Hepatocyte (in vitro differentiated cells): Measurements from ENCODE around the gene SORCS2. TPM values are rescaled to one million over a fixed set of nuclear protein-coding genes. Genes with fewer than 3 reads are reported as not detected.

Source experiments
- DNase-seq: peaks from one replicate; pipeline ENCODE4 v3.0.0-alpha.2; 2016; ENCODE audit warnings: low spot score
- H2AFZ ChIP-seq: fragments of 200-600 bp; sonication (generic); 2 replicates; pipeline ENCODE4 v1.6.0; 2016; ENCODE audit warnings: antibody characterized with exemption, mild to moderate bottlenecking
- H3K27ac ChIP-seq: fragments of 200-600 bp; sonication (generic); 2 replicates; pipeline ENCODE4 v1.5.1; 2016; ENCODE audit warnings: mild to moderate bottlenecking
- H3K27me3 ChIP-seq: fragments of 200-600 bp; sonication (generic); 2 replicates; pipeline ENCODE4 v1.6.1; 2016
- H3K36me3 ChIP-seq: fragments of 200-600 bp; sonication (generic); replicated peaks from 2 replicates; pipeline ENCODE4 v1.5.1; 2016; ENCODE audit warnings: low read depth; ENCODE audit not compliant: insufficient read depth
- H3K4me1 ChIP-seq: fragments of 200-600 bp; sonication (generic); 2 replicates; pipeline ENCODE4 v1.5.1; 2016; ENCODE audit warnings: mild to moderate bottlenecking, moderate library complexity; ENCODE audit not compliant: insufficient read depth
- H3K4me2 ChIP-seq: fragments of 200-600 bp; sonication (generic); 2 replicates; pipeline ENCODE4 v1.6.0; 2016
- H3K4me3 ChIP-seq: fragments of 200-600 bp; sonication (generic); 2 replicates; pipeline ENCODE4 v1.5.1; 2016; ENCODE audit warnings: mild to moderate bottlenecking
- H3K79me2 ChIP-seq: fragments of 200-600 bp; sonication (generic); 2 replicates; pipeline ENCODE4 v1.6.0; 2017; ENCODE audit warnings: mild to moderate bottlenecking
- H3K9me2 ChIP-seq: fragments of 200-600 bp; sonication (generic); replicated peaks from 2 replicates; pipeline ENCODE4 v1.6.0; 2017; ENCODE audit warnings: mild to moderate bottlenecking; ENCODE audit not compliant: insufficient read depth
- H3K9me3 ChIP-seq: fragments of 200-600 bp; sonication (generic); 2 replicates; pipeline ENCODE4 v1.5.1; 2016; ENCODE audit warnings: low read depth, mild to moderate bottlenecking
- H4K20me1 ChIP-seq: fragments of 200-600 bp; sonication (generic); 2 replicates; pipeline ENCODE4 v1.6.0; 2016; ENCODE audit warnings: mild to moderate bottlenecking; ENCODE audit not compliant: insufficient read depth, poor library complexity, severe bottlenecking
- EZH2 ChIP-seq: fragments of 200-600 bp; sonication (generic); IDR thresholded peaks from 2 replicates; pipeline ENCODE4 v1.6.1; 2016; ENCODE audit warnings: antibody characterized with exemption, mild to moderate bottlenecking, borderline replicate concordance
- EZH2phosphoT487 ChIP-seq: fragments of 200-600 bp; sonication (generic); IDR thresholded peaks from one replicate; pipeline ENCODE4 v1.6.1; 2018; ENCODE audit warnings: antibody characterized with exemption, mild to moderate bottlenecking, low read depth, moderate library complexity; ENCODE audit not compliant: unreplicated experiment, severe bottlenecking
- WGBS: methylation state at CpG from one replicate; pipeline ENCODE4 v1.1.6; 2016; ENCODE audit warnings: low lambda C conversion rate; ENCODE audit errors: missing lambda C conversion rate; 5-methylcytosine and 5-hydroxymethylcytosine counted together
- polyA plus RNA-seq: library from polyadenylated mRNA; unstranded; fragments of >200 nt; fragmentation: Nextera tagmentation; extraction: Ambion mirVana; gene quantifications from 2 replicates; pipeline ENCODE4 v1.2.1, GENCODE V29; 2016
- total RNA-seq: library from RNA; depleted of rRNA; stranded (reverse); fragments of >200 nt; gene quantifications from 2 replicates; pipeline ENCODE4 v1.2.3, GENCODE V29; 2014
- TF ChIP-seq, protein P1 (sequence below): fragments of 200-600 bp; sonication (generic); IDR thresholded peaks from 2 replicates; pipeline ENCODE4 v1.5.1; 2016; ENCODE audit warnings: antibody characterized with exemption, mild to moderate bottlenecking; ENCODE audit not compliant: poor library complexity

SORCS2 gene
- total and polyA plus RNA-seq, 2 experiments from 2014 or later = 1.6 to 4.8 TPM

DNA sequence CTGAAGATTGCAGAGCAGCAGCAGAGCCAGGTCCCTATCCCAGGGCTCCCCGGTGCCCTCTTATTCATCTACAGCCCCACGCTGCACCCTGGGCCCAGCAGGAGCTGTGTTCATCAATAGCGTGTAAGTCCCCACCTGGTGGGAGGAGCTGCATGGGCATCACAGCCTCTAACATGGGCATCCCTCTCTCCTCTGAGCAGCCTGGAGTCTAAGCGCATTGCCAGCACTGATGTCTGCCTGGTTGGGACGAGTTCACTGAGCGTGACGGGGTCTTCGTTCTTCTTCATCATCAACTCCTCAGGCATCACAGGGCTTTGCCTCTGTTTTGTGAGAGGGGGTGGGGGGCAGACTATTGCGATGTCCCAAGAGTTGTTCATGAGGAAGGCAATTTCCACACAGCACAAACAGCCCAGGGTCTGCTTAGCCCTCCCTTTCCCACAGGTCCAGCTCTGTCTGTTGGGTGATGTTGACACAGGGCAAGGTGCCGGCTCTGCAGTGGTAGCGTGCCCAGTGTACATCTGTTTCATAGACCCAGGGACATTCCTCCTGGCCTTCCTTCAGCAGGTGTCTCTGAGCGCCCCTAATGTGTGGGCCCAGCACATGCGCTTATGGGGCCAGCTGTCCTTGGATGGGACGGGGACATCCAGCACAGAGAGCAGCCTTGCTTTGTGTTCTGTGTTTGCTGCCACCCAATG lies 85.9 kb downstream of the SORCS2 start:
- no peak overlapping the region for H3K27ac ChIP-seq
- 94% methylated on average over 14 of the region's 14 CpGs for WGBS
- no peaks in the 10 kb centered on the region for H4K20me1 ChIP-seq
- TF ChIP-seq, protein P1, sequence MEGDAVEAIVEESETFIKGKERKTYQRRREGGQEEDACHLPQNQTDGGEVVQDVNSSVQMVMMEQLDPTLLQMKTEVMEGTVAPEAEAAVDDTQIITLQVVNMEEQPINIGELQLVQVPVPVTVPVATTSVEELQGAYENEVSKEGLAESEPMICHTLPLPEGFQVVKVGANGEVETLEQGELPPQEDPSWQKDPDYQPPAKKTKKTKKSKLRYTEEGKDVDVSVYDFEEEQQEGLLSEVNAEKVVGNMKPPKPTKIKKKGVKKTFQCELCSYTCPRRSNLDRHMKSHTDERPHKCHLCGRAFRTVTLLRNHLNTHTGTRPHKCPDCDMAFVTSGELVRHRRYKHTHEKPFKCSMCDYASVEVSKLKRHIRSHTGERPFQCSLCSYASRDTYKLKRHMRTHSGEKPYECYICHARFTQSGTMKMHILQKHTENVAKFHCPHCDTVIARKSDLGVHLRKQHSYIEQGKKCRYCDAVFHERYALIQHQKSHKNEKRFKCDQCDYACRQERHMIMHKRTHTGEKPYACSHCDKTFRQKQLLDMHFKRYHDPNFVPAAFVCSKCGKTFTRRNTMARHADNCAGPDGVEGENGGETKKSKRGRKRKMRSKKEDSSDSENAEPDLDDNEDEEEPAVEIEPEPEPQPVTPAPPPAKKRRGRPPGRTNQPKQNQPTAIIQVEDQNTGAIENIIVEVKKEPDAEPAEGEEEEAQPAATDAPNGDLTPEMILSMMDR = no peak
- no peak for TF ChIP-seq EZH2
- H3K4me3 ChIP-seq = no peak overlapping the region
- no peaks in the 10 kb centered on the region for H3K36me3 ChIP-seq
- no peaks in the 10 kb centered on the region for H3K27me3 ChIP-seq
- no peak overlapping the region for H3K4me2 ChIP-seq
- H3K9me2 ChIP-seq = no peaks in the 10 kb centered on the region
- H3K79me2 ChIP-seq = no peaks in the 10 kb centered on the region
- no peaks in the 10 kb centered on the region for H3K4me1 ChIP-seq
- no peak for DNase-seq
- no peaks in the 10 kb centered on the region for H3K9me3 ChIP-seq
- no peak overlapping the region for H2AFZ ChIP-seq

DNA sequence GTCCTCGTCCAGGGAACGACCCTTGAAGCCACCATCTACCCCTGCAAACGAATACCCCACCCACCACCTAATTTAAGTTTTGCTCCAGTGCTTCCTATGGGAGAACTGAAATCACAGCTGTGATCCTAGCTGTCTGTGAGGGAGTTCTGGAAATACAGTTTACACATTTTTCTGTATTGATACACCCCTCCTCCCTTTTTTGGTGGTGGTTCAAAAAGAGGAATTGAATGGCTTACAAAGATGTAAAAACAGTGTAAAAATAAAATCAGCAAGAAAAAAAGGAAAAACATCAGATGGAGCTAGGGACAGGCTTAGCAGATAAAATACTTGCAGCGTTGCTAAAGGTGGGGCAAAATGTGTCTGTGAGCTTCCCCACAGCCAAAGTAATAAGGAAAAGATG lies 86.6 kb downstream of the SORCS2 start:
- H3K27me3 ChIP-seq = no peaks in the 10 kb centered on the region
- H3K27ac ChIP-seq = no peak overlapping the region
- no peak for DNase-seq
- no peaks in the 10 kb centered on the region for H3K79me2 ChIP-seq
- no peak overlapping the region for H3K4me2 ChIP-seq
- H3K36me3 ChIP-seq = no peaks in the 10 kb centered on the region
- H3K9me2 ChIP-seq = no peaks in the 10 kb centered on the region
- no peaks in the 10 kb centered on the region for H4K20me1 ChIP-seq
- no peaks in the 10 kb centered on the region for H3K4me1 ChIP-seq
- no peaks in the 10 kb centered on the region for H3K9me3 ChIP-seq
- no peak overlapping the region for H3K4me3 ChIP-seq
- TF ChIP-seq EZH2 = no peak
- H2AFZ ChIP-seq = no peak overlapping the region
- 83% methylated on average over 4 of the region's 4 CpGs for WGBS

DNA sequence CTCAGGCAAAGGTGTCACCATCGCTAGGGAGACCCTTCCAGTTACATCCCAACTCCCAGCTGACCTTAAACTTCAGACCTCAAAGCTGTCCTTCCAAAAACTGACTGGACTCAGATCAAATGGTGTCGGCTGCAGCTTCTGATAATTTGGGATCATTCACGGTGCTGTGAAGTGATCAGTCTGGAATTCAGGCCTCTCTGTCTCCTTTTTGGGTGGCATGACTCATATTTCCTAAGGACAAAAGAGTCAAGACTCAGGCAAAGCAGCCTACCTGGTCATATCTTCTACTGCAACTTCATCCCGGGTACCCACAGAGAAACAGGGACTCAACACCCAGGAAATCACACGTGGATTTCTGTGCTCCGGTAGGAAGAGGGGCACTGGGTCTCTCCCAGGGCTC lies 87.6 kb downstream of the SORCS2 start:
- H3K9me2 ChIP-seq = no peaks in the 10 kb centered on the region
- no peak overlapping the region for H3K27ac ChIP-seq
- 78% methylated on average over 6 of the region's 6 CpGs for WGBS
- no peak overlapping the region for H3K4me2 ChIP-seq
- H3K9me3 ChIP-seq = no peaks in the 10 kb centered on the region
- no peaks in the 10 kb centered on the region for H3K36me3 ChIP-seq
- H3K4me3 ChIP-seq = no peak overlapping the region
- no peak for TF ChIP-seq EZH2phosphoT487
- TF ChIP-seq, protein P1 = no peak
- TF ChIP-seq EZH2 = no peak
- no peaks in the 10 kb centered on the region for H4K20me1 ChIP-seq
- H3K79me2 ChIP-seq = no peaks in the 10 kb centered on the region
- no peak for DNase-seq
- H3K4me1 ChIP-seq = no peaks in the 10 kb centered on the region
- no peak overlapping the region for H2AFZ ChIP-seq
- H3K27me3 ChIP-seq = no peaks in the 10 kb centered on the region

DNA sequence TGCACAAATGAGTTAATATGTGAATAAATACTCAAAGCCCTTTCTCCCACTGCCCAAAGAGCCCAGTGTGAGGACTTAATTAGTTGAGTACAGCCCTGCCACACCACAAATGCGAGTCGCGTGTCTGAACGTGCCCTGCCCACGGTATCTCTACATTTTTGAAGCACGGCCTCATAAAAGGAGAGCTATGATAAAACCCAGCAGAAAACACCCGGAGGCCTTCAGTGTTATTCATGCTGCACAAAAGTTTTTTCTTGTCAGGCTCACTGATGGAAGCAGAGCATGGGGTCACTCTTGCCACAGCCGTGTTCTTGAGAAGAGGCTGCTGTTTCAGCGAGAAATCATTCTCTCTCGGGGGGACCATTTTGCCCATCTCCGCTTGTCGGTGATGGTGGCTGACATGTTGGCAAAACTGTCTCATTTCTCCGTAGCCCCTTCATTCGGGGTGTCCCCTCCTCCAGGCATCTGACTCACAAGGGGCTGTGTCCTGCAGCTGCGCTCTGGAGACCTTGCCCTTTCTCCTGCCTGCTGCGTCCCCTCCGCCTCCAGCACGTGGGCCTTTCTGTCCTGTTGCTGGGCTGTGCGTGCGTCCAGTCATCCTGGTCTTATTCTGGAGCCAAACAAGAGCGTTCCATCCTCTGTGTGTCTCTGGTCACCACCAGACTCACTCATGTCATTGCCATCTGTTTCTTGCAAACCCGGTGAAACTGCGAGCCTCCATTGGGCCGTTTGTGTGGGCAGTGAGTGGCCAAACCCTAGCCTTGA lies 88.8 kb downstream of the SORCS2 start:
- H3K4me3 ChIP-seq = no peak overlapping the region
- H3K27ac ChIP-seq = no peak overlapping the region
- no peaks in the 10 kb centered on the region for H3K27me3 ChIP-seq
- no peaks in the 10 kb centered on the region for H3K79me2 ChIP-seq
- 73% methylated on average over 24 of the region's 24 CpGs for WGBS
- H2AFZ ChIP-seq = no peak overlapping the region
- no peaks in the 10 kb centered on the region for H3K9me3 ChIP-seq
- H4K20me1 ChIP-seq = no peaks in the 10 kb centered on the region
- no peaks in the 10 kb centered on the region for H3K36me3 ChIP-seq
- H3K4me2 ChIP-seq = no peak overlapping the region
- DNase-seq = peak; percentile 28
- H3K9me2 ChIP-seq = no peaks in the 10 kb centered on the region
- TF ChIP-seq, protein P1 = no peak
- TF ChIP-seq EZH2 = no peak
- TF ChIP-seq EZH2phosphoT487 = no peak
- H3K4me1 ChIP-seq = no peaks in the 10 kb centered on the region
